C4-2B (cell line): ENCODE data around the gene CFAP90.

Experiments
- CTCF ChIP-seq: fragments of 450-650 bp; conservative IDR thresholded peaks from 2 replicates; pipeline ENCODE4 v1.5.1; 2017; ENCODE audit warnings: mild to moderate bottlenecking
- ZFX ChIP-seq: fragments of 450-650 bp; IDR thresholded peaks from 2 replicates; pipeline ENCODE4 v1.6.1; 2017

GRCh38 chr5:7815892-7816534 lies 34.9 kb downstream of the CFAP90 start:
- peak; percentile 98 for TF ChIP-seq CTCF
- no peak for TF ChIP-seq ZFX
